BLaER1 treated with 17β-estradiol and CSF1 and Interleukin-3, amounts not matched to agents 10 nM and 100 nM (cell line): ENCODE measurements around the gene PILRA.
"Not testable (repeated sequence)": the region's sequence is repeated elsewhere in the genome, so short reads cannot be mapped to it uniquely, and the experiment has no call there.

Source experiments
- H3K27ac ChIP-seq, 11 experiments: shearing (Covaris generic); formaldehyde crosslinking; 2 replicates each; pipeline ENCODE4 v1.8.1; 2022
- H3K27me3 ChIP-seq, 11 experiments: shearing (Covaris generic); formaldehyde crosslinking; 2 replicates each; pipeline ENCODE4 v1.8.1; 2022
- H3K36me3 ChIP-seq, 11 experiments: shearing (Covaris generic); formaldehyde crosslinking; 2 replicates each; pipeline ENCODE4 v1.8.1; 2022
- H3K4me1 ChIP-seq, 10 experiments: shearing (Covaris generic); formaldehyde crosslinking; 2 replicates each; pipeline ENCODE4 v1.8.1; 2022
- H3K4me2 ChIP-seq, 11 experiments: shearing (Covaris generic); formaldehyde crosslinking; 2 replicates each; pipeline ENCODE4 v1.8.1; 2022
- H3K4me3 ChIP-seq, 10 experiments: shearing (Covaris generic); formaldehyde crosslinking; 2 replicates each; pipeline ENCODE4 v1.8.1; 2022
- H3K9ac ChIP-seq, 11 experiments: shearing (Covaris generic); formaldehyde crosslinking; 2 replicates each; pipeline ENCODE4 v1.8.1; 2022
- H3K9me3 ChIP-seq, 11 experiments: shearing (Covaris generic); formaldehyde crosslinking; replicated peaks in 1 of 11; 2 replicates each; pipeline ENCODE4 v1.8.1; 2022
- H4K20me1 ChIP-seq, 11 experiments: shearing (Covaris generic); formaldehyde crosslinking; 2 replicates each; pipeline ENCODE4 v1.8.1; 2022
- Cebpa-rat ChIP-seq, 11 experiments: shearing (Covaris generic); IDR thresholded peaks; 2 replicates each; pipeline ENCODE4 v1.8.1; 2022

Gene PILRA

DNA sequence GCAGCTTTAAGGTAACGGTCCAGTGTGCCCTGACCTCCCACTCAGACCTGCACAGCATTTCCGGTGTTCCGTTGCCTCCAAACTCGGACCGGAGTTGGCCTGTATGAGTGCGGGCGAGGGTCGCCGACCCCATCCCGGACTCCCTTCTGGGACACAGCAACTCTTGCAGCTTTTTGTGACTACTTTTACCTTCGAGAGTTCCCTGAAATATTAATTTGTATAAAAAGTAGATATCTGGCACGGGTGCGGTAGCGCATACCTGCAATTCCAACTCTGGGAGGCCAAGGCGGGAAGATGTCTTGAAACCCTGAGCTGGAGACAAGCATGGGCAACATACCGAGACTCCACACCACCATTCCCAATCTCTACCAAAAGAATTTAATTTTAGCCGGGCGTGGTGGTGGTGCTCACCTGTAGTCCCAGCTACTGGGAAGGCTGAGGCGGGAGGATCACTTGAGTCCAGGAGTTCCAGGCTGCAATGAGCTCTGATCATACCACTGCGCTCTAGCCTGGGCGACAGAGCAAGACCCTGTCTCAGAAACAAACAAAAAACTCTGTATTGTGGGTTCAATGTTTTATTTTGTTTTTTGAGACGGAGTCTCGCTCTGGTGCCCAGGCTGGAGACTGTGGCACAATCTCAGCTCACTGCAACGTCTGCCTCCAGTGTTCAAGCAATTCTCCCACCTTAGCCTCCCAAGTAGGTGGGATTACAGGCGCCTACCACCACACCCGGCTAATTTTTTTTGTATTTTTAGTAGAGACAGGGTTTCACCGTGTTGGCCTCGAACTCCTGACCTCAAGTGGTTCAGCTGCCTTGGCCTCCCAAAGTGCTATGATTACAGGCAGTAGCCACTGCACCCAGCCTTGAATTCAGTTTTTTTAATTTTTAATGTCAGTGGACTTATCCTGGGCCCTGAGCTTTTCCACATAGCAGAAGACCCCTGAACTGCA lies 64.1 kb downstream of the PILRA start:
- no peak for TF ChIP-seq Cebpa-rat (IDR thresholded peaks at IDR 0.05)
- H3K4me2 ChIP-seq = peak overlapping the region; percentile 66 to 99 (median 79)
- H3K27ac ChIP-seq = peak overlapping the region; percentile 56 to 98 (median 95); a peak in 19 of 22 replicates
- peaks cover 28 to 56% (median 41%) of the 10 kb centered on the region in 10 experiments for H3K4me1 ChIP-seq
- H3K9ac ChIP-seq = peak overlapping the region; percentile 55 to 99 (median 97); a peak in 18 of 22 replicates
- H4K20me1 ChIP-seq = peaks cover 9 to 37% (median 33%) of the 10 kb centered on the region in 11 experiments; a peak in 21 of 22 replicates
- H3K9me3 ChIP-seq = no peaks in the 10 kb centered on the region
- peak overlapping the region in 9 of 10 experiments; percentile 86 to 98 (median 94); a peak in 15 of 20 replicates for H3K4me3 ChIP-seq
- peaks cover 25 to 43% (median 32%) of the 10 kb centered on the region in 11 experiments for H3K36me3 ChIP-seq
- H3K27me3 ChIP-seq = no peaks in the 10 kb centered on the region

DNA sequence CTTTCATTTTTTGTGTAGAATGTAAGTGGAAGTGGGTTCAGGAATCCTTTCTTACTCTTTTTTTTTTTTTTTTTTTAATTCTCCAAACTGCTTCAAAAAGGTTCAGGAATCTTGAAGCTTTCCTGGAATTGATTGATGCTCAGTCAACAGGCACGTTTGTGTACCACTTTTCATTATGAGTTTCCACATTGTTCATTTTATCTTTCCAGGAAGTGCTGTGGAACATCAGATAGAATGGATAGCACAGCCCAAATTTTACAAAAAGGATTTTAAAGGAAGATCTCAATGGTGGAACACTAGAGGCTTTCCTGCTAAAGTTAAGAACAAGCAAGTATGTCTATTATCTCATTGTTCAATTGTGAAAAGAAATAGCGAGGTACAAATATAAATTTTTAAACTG lies 64.9 kb downstream of the PILRA start:
- Histone ChIP-seq H3K27me3 (no peaks in the 10 kb centered on the region), H3K9ac (no peak overlapping the region; a peak in 1 of 22 replicates), H3K4me2 (no peak overlapping the region), H3K4me3 (no peak overlapping the region), H3K4me1 (peaks cover 21 to 54% (median 38%) of the 10 kb centered on the region in 10 experiments), H3K27ac (no peak overlapping the region), H3K9me3 (no peaks in the 10 kb centered on the region), H3K36me3 (peaks cover 18 to 35% (median 25%) of the 10 kb centered on the region in 11 experiments), H4K20me1 (peaks cover 2 to 30% (median 26%) of the 10 kb centered on the region in 11 experiments; a peak in 20 of 22 replicates)
- no peak for TF ChIP-seq Cebpa-rat (IDR thresholded peaks at IDR 0.05)

DNA sequence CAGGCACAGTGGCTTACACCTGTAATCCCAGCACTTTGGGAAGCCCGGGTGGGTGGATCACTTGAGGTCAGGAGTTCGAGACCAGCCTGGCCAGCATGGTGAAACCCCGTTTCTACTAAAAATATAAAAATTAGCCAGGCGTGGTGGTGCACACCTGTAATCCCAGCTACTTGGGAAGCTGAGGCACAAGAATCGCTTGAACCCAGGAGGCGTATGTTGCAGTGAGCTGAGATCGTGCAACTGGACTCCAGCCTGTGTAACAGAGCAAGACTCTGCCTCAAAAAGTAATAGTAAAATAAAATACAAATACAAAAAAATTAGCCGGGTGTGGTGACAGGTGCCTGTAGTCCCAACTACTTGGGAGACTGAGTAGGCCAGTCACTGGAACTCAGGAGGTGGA lies 65.4 kb downstream of the PILRA start:
- peaks cover 16 to 54% (median 38%) of the 10 kb centered on the region in 10 experiments for H3K4me1 ChIP-seq
- H3K27ac ChIP-seq = not testable (repeated sequence)

DNA sequence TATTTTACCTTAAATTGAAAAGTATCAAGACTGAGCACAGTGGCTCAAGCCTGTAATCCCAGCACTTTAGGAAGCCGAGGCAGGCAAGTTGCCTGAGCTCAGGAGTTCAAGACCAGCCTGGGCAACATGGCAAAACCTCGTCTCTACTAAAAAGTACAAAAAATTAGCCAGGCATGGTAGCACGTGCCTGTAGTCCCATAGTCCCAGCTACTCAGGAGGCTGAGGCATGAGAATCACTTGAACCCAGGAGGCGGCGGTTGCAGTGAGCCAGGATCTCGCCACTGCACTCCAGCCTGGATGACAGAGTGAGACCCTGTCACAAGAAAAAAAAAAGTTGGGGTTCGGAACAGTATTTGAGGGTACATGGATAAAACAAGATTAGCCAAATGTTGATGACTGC lies 66.0 kb downstream of the PILRA start:
- not testable (repeated sequence) for H3K9me3 ChIP-seq, H3K27me3 ChIP-seq, H3K4me3 ChIP-seq, H3K27ac ChIP-seq, H3K4me2 ChIP-seq
- peaks cover 0 to 19% (median 15%) of the 10 kb centered on the region in 11 experiments; a peak in 20 of 22 replicates for H4K20me1 ChIP-seq
- H3K9ac ChIP-seq = peak overlapping the region in 2 of 11 experiments; percentile 14 to 17; a peak in 1 of 22 replicates
- H3K36me3 ChIP-seq = peaks cover 7 to 24% (median 14%) of the 10 kb centered on the region in 11 experiments
- H3K4me1 ChIP-seq = peaks cover 16 to 54% (median 38%) of the 10 kb centered on the region in 10 experiments

More for the DNA sequence above, 65.4 kb downstream of the PILRA start:
- not testable (repeated sequence) for H3K4me3 ChIP-seq, H3K27me3 ChIP-seq, H3K4me2 ChIP-seq, H3K9ac ChIP-seq, H3K9me3 ChIP-seq
- peaks cover 0 to 24% (median 20%) of the 10 kb centered on the region in 11 experiments; a peak in 20 of 22 replicates for H4K20me1 ChIP-seq
- H3K36me3 ChIP-seq = peaks cover 12 to 30% (median 19%) of the 10 kb centered on the region in 11 experiments

DNA sequence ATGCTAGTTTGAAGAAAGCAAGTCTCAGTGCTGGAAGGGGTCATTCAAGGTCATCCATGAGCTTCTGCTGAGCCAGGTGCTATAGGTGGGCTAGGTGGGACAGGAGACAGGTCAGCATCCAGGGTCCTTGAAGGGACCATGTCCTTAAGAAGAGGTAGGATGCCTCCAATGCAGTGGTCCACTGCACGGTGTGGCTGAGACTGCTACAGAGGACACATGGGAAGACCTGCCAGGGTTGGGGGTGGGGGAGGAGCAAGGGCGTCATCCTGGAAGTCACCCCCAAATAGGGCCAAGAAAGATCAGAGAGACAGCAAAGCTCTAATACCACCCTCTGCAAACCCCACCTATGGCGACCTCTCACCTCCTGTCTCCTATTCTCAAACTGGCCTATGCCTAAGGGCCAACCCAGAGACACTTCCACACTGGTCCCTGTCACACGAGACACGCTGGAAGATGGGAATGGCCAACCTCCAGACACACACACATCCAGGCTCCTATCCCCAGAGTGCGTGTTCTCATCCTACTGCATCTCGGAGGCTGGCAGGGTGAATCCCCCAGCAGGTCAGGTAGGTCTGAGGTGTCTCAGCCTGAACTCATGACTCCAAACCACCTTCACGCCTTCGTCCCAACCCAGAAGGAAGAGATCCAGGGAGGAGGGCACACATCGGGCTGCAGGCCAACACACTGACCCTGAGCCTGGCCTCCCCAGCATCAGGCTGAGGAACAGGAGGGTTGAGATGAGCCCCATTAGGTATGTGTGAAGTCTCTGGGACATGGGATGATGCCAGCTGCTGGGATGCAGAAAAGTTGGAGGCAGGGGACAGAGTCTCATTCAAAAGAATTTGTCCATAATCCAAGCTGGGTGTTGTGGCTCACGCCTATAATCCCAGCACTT lies 68.6 kb downstream of the PILRA start:
- no peak overlapping the region for H3K9ac ChIP-seq

DNA sequence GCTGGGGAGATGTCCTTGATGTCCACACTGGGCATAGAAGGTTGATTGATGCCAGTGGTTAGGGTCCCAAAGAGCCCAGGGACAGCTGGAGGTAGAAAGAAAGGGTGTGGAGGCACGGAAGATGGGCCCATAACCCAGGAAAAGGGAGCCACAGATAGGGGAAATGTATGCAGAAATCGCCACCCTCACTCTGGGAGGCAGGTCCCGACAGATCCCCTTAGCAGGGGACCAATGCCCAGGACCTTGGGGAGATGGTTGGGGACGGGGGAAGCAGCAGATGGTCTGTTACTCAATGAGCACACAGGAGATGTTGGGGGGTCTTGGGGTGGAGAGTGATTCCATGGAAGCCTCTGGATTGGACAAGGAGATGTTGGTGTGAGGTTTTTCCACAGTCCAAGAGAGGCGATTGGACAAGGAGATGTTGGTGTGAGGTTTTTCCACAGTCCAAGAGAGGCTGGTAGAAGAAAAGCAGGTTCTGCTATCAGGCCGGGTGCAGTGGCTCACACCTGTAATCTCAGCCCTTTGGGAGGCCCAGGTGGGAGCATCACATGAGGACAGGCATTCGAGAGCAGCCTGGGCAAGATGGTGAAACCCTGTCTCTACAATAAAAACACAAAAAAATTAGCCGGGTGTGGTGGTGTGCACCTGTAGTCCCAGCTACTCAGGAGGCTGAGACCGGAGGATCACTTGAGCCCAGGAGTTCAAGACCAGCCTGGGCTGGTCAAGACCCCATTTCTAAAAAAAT lies 70.0 kb downstream of the PILRA start:
- peaks cover 0 to 7% (median 0%) of the 10 kb centered on the region in 11 experiments; a peak in 1 of 22 replicates for H3K36me3 ChIP-seq
- H3K4me1 ChIP-seq = peaks cover 34 to 57% (median 42%) of the 10 kb centered on the region in 10 experiments
- H3K9ac ChIP-seq = peak overlapping the region in 2 of 11 experiments; percentile 61 to 74; a peak in 1 of 22 replicates
- no peak overlapping the region for H3K4me3 ChIP-seq
- TF ChIP-seq Cebpa-rat (IDR thresholded peaks at IDR 0.05) = no peak
- peak overlapping the region in 9 of 11 experiments; percentile 71 to 90 (median 79); a peak in 17 of 22 replicates for H3K4me2 ChIP-seq
- no peaks in the 10 kb centered on the region for H3K27me3 ChIP-seq
- no peaks in the 10 kb centered on the region for H3K9me3 ChIP-seq
- H4K20me1 ChIP-seq = no peaks in the 10 kb centered on the region
- H3K27ac ChIP-seq = peak overlapping the region in 10 of 11 experiments; percentile 65 to 87 (median 81); a peak in 17 of 22 replicates

More for the DNA sequence above, 68.6 kb downstream of the PILRA start:
- Histone ChIP-seq H3K27ac (no peak overlapping the region), H3K36me3 (peaks cover 0 to 7% (median 0%) of the 10 kb centered on the region in 11 experiments; a peak in 1 of 22 replicates), H4K20me1 (no peaks in the 10 kb centered on the region), H3K4me3 (no peak overlapping the region), H3K4me1 (peaks cover 33 to 66% (median 47%) of the 10 kb centered on the region in 10 experiments), H3K9me3 (no peaks in the 10 kb centered on the region), H3K4me2 (0 out of 22 replicates have a peak overlapping the region, but pooled peaks of 2 of the 11 experiments have one; percentile 15), H3K27me3 (no peaks in the 10 kb centered on the region)
- no peak for TF ChIP-seq Cebpa-rat (IDR thresholded peaks at IDR 0.05)

DNA sequence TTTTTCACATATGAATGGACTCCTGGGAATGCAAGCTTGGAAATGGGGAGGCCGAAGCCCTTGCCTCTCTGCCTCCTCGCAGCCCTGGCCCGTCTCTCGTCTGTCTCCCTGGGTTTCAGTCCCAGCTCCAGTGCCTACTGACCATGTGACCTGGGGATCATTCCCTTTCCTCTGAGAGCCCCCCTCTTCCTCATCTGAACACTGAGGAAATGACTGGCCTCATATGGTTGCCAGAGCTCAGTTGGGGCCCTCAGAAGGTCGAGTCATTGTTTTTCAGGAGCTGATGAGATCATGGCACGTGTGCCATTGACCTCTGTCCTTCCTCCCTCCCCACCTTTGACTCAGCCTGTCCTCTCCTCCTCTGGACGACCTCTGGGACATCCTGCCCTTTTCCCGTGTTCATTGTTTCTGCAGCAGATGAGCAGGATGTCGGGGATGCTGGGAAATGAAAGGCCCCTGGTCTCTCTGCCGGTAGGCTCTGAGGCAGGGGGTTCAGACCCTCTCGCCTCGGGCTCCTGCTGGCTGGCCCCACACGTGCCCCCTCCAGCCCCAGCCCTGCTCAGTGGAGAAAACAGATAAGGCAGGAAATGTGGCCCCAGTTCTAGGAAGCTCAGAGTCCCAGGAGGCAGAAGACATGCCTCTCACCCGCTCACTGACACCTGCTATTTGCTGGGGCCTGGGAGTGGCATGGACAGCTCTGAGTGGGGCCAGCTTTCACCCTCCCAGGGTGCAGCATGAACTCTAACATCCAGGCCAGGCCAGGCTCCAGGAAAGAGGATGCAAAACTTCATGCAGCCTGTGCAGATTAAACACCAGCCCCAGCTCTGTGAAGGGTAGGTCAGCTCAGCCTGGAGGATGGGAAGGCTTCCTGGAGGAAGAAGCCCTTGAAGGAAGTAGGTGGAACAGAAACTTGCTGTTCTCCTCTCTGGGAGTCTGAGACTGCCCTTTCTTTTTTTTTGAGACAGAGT lies 71.3 kb downstream of the PILRA start:
- peak overlapping the region; percentile 43 to 87 (median 81); a peak in 21 of 22 replicates for H3K27ac ChIP-seq
- no peaks in the 10 kb centered on the region for H3K27me3 ChIP-seq
- peak overlapping the region in 6 of 10 experiments; percentile 2 to 32 (median 8); a peak in 2 of 20 replicates for H3K4me3 ChIP-seq
- H3K9ac ChIP-seq = peak overlapping the region; percentile 19 to 77 (median 63); a peak in 18 of 22 replicates
- no peak for TF ChIP-seq Cebpa-rat (IDR thresholded peaks at IDR 0.05)
- H3K4me1 ChIP-seq = peaks cover 34 to 68% (median 54%) of the 10 kb centered on the region in 10 experiments
- H3K9me3 ChIP-seq = no peaks in the 10 kb centered on the region
- H3K4me2 ChIP-seq = peak overlapping the region; percentile 58 to 90 (median 79)
- H4K20me1 ChIP-seq = no peaks in the 10 kb centered on the region
- peaks cover 0 to under 1% (median 0%) of the 10 kb centered on the region in 11 experiments; a peak in 1 of 22 replicates for H3K36me3 ChIP-seq
